Fibroblast of pulmonary artery (primary cell): ENCODE measurements around the gene SYTL2.

Experiments used
- DNase-seq: peaks from one replicate; pipeline ENCODE4 v3.0.0-alpha.2; 2010; ENCODE audit warnings: low read depth
- H3K4me3 ChIP-seq: replicated peaks from 2 replicates; pipeline ENCODE4 v1.5.1; 2011; ENCODE audit warnings: low read depth, mild to moderate bottlenecking, control low read depth, low read length, moderate library complexity
- CTCF ChIP-seq: IDR thresholded peaks from 2 replicates; pipeline ENCODE4 v1.5.1; 2011; ENCODE audit warnings: mild to moderate bottlenecking, control low read depth, low read length, inconsistent platforms; ENCODE audit errors: missing control alignments

SYTL2 gene

GRCh38 chr11:85705800-85706199, 105.1 kb downstream of the SYTL2 start:
- DNase-seq = no peak

DNA sequence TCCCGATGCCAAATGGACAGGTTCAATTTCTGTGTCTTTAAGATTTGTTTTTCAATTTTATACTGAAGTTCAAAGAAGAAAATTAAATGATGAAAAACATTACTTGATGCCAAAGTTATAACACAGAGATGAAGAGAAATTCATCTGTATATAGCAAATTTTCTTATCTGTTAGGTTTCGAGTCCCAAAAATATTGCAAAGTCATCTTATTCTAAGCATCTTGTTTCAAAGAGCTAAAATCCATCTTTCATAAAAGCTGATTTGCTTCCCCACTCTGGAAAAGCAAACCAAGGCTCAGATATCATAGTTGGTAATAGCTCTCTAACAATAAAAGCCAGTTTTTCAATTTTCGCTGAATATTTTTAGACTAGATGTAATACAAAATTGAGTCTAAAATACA, 106.0 kb downstream of the SYTL2 start:
- no peak overlapping the region for H3K4me3 ChIP-seq
- no peak for DNase-seq
- TF ChIP-seq CTCF = no peak

More at GRCh38 chr11:85705800-85706199, 105.1 kb downstream of the SYTL2 start:
- TF ChIP-seq CTCF = no peak
- H3K4me3 ChIP-seq = no peak overlapping the region

DNA sequence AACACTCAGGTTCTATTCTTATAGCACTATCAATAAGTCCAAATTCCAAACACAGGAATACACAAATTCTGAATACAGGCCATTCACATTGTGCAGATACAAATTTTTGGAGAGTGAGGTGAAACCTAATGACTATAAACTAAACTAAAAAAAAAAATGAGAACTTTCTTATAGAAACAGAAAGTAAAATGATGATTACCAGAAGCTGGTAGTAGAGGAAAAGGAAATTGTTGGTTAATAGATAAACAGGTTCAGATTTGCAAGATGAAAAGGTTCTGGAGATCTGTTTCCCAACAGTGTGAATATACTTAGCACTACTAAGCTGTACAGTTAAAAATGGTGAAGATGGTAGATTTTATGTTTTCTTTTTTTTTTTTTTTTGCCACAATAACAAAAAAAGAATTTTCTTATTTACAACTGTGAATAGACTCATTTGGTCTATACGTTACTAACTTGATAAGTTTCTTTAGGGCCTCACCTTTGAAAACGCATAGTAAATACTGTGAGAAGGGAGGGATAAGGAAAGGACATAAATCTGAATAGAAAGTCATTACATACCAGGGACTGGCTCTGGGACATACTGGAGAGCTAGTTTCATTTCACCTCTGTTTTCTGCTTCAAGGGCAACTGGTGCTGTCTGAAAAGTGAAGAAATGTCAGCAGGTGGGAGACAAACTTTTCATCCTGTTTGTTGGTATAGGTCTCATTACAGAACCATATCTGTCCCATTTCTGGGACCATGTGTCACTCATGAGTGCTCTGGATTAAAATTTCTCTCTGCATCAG, 110.8 kb downstream of the SYTL2 start:
- TF ChIP-seq CTCF = no peak
- DNase-seq = no peak
- no peak overlapping the region for H3K4me3 ChIP-seq

DNA sequence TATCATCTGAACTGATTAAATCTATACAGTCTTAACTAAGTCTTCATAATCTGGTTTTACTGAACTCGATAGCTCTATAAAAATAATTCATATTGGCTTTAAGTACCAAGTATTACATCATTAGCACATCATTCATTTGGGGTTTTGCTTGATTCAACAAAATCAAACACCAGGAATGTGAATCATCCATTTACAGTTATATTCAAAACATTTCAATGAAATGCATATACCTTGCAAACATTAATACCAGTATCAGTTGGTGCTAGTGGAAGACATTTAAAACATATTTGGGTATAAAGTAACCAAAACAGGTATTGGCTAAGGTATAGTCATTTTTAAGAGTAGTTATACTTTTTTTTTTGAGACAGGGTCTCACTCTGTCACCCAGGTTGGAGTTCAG, 112.7 kb downstream of the SYTL2 start:
- no peak for DNase-seq
- H3K4me3 ChIP-seq = no peak overlapping the region
- no peak for TF ChIP-seq CTCF

DNA sequence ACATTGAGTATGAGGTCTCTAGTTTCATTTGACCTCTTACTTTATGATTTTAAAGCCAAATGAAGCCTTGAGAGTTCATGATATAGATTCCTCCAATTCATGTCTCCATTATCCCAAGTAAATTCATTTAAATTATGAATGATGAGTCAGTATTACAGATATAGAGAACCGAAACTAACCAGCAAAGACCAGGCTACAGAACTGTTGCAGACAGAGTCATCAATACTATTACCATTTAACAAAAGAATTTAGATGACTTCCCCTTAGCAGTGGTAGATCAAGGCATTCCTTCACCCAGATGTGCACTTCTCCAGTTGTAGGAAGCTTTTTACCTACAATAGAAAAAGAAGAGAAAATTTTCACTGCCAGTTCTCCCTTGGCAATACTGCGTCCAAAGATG, 113.2 kb downstream of the SYTL2 start:
- DNase-seq = no peak
- no peak for TF ChIP-seq CTCF
- no peak overlapping the region for H3K4me3 ChIP-seq

- no peak for DNase-seq
- TF ChIP-seq CTCF = no peak
- no peak overlapping the region for H3K4me3 ChIP-seq
Measured at GRCh38 chr11:85695546-85695945, 115.4 kb downstream of the SYTL2 start.

DNA sequence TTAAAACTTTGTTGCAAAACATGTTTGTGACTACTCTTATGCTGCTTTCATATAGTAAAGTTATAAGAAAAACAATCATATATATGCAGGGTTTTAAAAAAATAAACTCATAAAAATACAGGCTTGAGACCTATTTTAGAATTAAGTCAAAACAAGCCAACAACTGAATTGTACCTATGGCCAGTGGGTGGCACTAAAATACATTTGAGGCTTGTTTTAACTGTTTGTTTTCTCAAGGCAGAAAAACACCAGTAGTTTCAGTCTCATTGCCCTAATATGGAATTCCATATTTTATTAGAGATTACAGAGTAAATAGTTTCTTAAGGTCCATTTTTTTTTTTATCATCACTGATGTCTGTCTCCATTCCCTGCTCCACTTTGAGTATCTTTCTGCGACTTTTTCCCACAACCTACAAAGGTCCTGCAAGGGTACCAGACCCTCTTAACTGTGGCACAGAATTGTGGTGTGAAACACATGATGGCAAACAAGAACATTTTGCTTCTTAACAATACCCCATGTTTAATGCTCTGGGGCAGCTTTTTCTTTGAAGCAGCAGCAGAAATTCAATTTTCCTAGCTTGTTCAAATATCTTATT, 116.5 kb downstream of the SYTL2 start:
- no peak overlapping the region for H3K4me3 ChIP-seq
- DNase-seq = peak; percentile 73
- peak; percentile 62 for TF ChIP-seq CTCF
